H9 (cell line): ENCODE measurements around the gene TTC9. TPM values are rescaled to one million over a fixed set of nuclear protein-coding genes. Genes with fewer than 3 reads are reported as not detected.

ENCODE experiments used
- DNase-seq: peaks from one replicate; pipeline ENCODE4 v3.0.0-alpha.2; 2017
- H2AFZ ChIP-seq: one replicate; pipeline ENCODE4 v1.6.1; 2013; ENCODE audit warnings: mild to moderate bottlenecking, low read length, control low read depth, moderate library complexity
- H2AK5ac ChIP-seq: 2 replicates; pipeline ENCODE4 v1.6.1; 2013; ENCODE audit warnings: low read length, control low read depth, mixed read lengths; ENCODE audit not compliant: insufficient read length
- H2BK120ac ChIP-seq: one replicate; pipeline ENCODE4 v1.6.1; 2013; ENCODE audit warnings: low read depth, mild to moderate bottlenecking, low read length, control low read depth, inconsistent platforms; ENCODE audit not compliant: poor library complexity, severe bottlenecking
- H2BK12ac ChIP-seq: 2 replicates; pipeline ENCODE4 v1.6.1; 2013; ENCODE audit warnings: low read length, control low read depth, mixed read lengths, low read depth; ENCODE audit not compliant: insufficient read length
- H2BK15ac ChIP-seq: 2 replicates; pipeline ENCODE4 v1.6.1; 2013; ENCODE audit warnings: low read depth, low read length, control low read depth
- H2BK20ac ChIP-seq: one replicate; pipeline ENCODE4 v1.6.1; 2013; ENCODE audit warnings: low read depth, mild to moderate bottlenecking, low read length, control low read depth, inconsistent platforms; ENCODE audit not compliant: poor library complexity, severe bottlenecking
- H2BK5ac ChIP-seq: 2 replicates; pipeline ENCODE4 v1.6.1; 2013; ENCODE audit warnings: low read length, control low read depth, mixed read lengths; ENCODE audit not compliant: insufficient read length
- H3K14ac ChIP-seq: 2 replicates; pipeline ENCODE4 v1.6.1; 2013; ENCODE audit warnings: low read length, control low read depth; ENCODE audit not compliant: insufficient read depth
- H3K18ac ChIP-seq: 2 replicates; pipeline ENCODE4 v1.6.1; 2013; ENCODE audit warnings: low read depth, mild to moderate bottlenecking, mixed read lengths, low read length, control low read depth; ENCODE audit not compliant: insufficient read length
- H3K23ac ChIP-seq: 2 replicates; pipeline ENCODE4 v1.6.1; 2013; ENCODE audit warnings: low read length, control low read depth, mixed read lengths, low read depth; ENCODE audit not compliant: insufficient read length
- H3K23me2 ChIP-seq: 2 replicates; pipeline ENCODE4 v1.6.1; 2013; ENCODE audit warnings: low read depth, mild to moderate bottlenecking, mixed read lengths, low read length, control low read depth; ENCODE audit not compliant: insufficient read length, poor library complexity, severe bottlenecking
- H3K27ac ChIP-seq: 2 replicates; pipeline ENCODE4 v1.5.1; 2013; ENCODE audit warnings: low read length, control low read depth, mixed read lengths, low read depth; ENCODE audit not compliant: insufficient read length
- H3K27me3 ChIP-seq: 2 replicates; pipeline ENCODE4 v1.6.1; 2013; ENCODE audit warnings: low read length, control low read depth, inconsistent platforms; ENCODE audit not compliant: insufficient read depth
- H3K4ac ChIP-seq: 2 replicates; pipeline ENCODE4 v1.6.1; 2013; ENCODE audit warnings: low read depth, mild to moderate bottlenecking, control low read depth, inconsistent platforms, low read length, moderate library complexity
- H3K4me1 ChIP-seq: 2 replicates; pipeline ENCODE4 v1.6.1; 2013; ENCODE audit warnings: low read length, control low read depth, inconsistent platforms; ENCODE audit not compliant: insufficient read depth
- H3K4me2 ChIP-seq: 2 replicates; pipeline ENCODE4 v1.6.1; 2013; ENCODE audit warnings: low read length, control low read depth, mixed read lengths; ENCODE audit not compliant: insufficient read length, insufficient read depth
- H3K56ac ChIP-seq: 2 replicates; pipeline ENCODE4 v1.6.1; 2013; ENCODE audit warnings: low read depth, mild to moderate bottlenecking, mixed read lengths, low read length, control low read depth; ENCODE audit not compliant: insufficient read length
- H3K79me1 ChIP-seq: 2 replicates; pipeline ENCODE4 v1.6.1; 2013; ENCODE audit warnings: low read depth, mild to moderate bottlenecking, moderate library complexity, low read length, control low read depth, inconsistent platforms; ENCODE audit not compliant: insufficient read depth, poor library complexity, severe bottlenecking
- H3K79me2 ChIP-seq: 2 replicates; pipeline ENCODE4 v1.6.1; 2013; ENCODE audit warnings: low read length, control low read depth, inconsistent platforms; ENCODE audit not compliant: insufficient read depth
- H3K9ac ChIP-seq: 2 replicates; pipeline ENCODE4 v1.6.1; 2013; ENCODE audit warnings: low read length, control low read depth, mixed read lengths; ENCODE audit not compliant: insufficient read length; ENCODE audit errors: extremely low read depth
- H3K9me3 ChIP-seq: one replicate; pipeline ENCODE4 v1.6.1; 2013; ENCODE audit warnings: low read depth, low read length, inconsistent platforms; ENCODE audit not compliant: control insufficient read depth
- H3T11ph ChIP-seq: one replicate; pipeline ENCODE4 v1.6.1; 2013; ENCODE audit warnings: mild to moderate bottlenecking, low read length, control low read depth, inconsistent platforms
- H4K20me1 ChIP-seq: one replicate; pipeline ENCODE4 v1.6.1; 2013; ENCODE audit not compliant: control insufficient read depth, insufficient read length, insufficient read depth
- H4K5ac ChIP-seq: 2 replicates; pipeline ENCODE4 v1.6.1; 2013; ENCODE audit warnings: low read depth, mild to moderate bottlenecking, mixed read lengths, low read length, control low read depth; ENCODE audit not compliant: insufficient read length
- H4K8ac ChIP-seq: replicated peaks from 2 replicates; pipeline ENCODE4 v1.6.1; 2013; ENCODE audit warnings: low read length, control low read depth, mixed read lengths, low read depth; ENCODE audit not compliant: insufficient read length
- H4K91ac ChIP-seq: 2 replicates; pipeline ENCODE4 v1.6.1; 2013; ENCODE audit warnings: low read depth, mild to moderate bottlenecking, moderate library complexity, mixed read lengths, low read length, control low read depth; ENCODE audit not compliant: insufficient read length
- H3K27ac Mint-ChIP-seq, 3 experiments: 2 replicates in 2 of 3; 3 replicates in 1 of 3; pipeline ENCODE4 v1.8.0; 2020 to 2021; ENCODE audit warnings: mixed read lengths in 3 of 3, mild to moderate bottlenecking in 1 of 3, moderate library complexity in 1 of 3
- H3K27me3 Mint-ChIP-seq: 2 replicates; pipeline ENCODE4 v1.8.0; 2021; ENCODE audit warnings: low read depth, mild to moderate bottlenecking, moderate library complexity, mixed read lengths
- H3K36me3 Mint-ChIP-seq, 3 experiments: 2 replicates in 2 of 3; 3 replicates in 1 of 3; pipeline ENCODE4 v1.8.0; 2020 to 2021; ENCODE audit warnings: low read depth in 3 of 3, mixed read lengths in 3 of 3; ENCODE audit not compliant: insufficient read depth in 1 of 3
- H3K4me1 Mint-ChIP-seq, 2 experiments: 2 replicates each; pipeline ENCODE4 v1.8.0; 2020; ENCODE audit warnings: mixed read lengths in 2 of 2
- H3K4me3 Mint-ChIP-seq, 2 experiments: 2 replicates in 1 of 2; 3 replicates in 1 of 2; pipeline ENCODE4 v1.8.0; 2020 to 2021; ENCODE audit warnings: mild to moderate bottlenecking in 2 of 2, mixed read lengths in 2 of 2, moderate library complexity in 1 of 2
- H3K9me3 Mint-ChIP-seq, 2 experiments: 2 replicates in 1 of 2; 3 replicates in 1 of 2; pipeline ENCODE4 v1.8.0; 2020; ENCODE audit warnings: mild to moderate bottlenecking in 2 of 2, mixed read lengths in 2 of 2, moderate library complexity in 1 of 2
- CTCF ChIP-seq: fragments of 200-600 bp; sonication (generic); conservative IDR thresholded peaks from 3 replicates; pipeline ENCODE4 v1.8.0; 2021; ENCODE audit warnings: antibody characterized with exemption, mild to moderate bottlenecking
- WGBS: extraction: QIAGEN DNeasy Blood & Tissue Kit; methylation state at CpG from one replicate; pipeline ENCODE4 v1.1.7; 2013; ENCODE audit warnings: missing lambda C conversion rate, low lambda C conversion rate, mixed read lengths; ENCODE audit not compliant: insufficient read length; ENCODE audit errors: extremely low coverage; 5-methylcytosine and 5-hydroxymethylcytosine counted together
- total RNA-seq: library from RNA; stranded (reverse); gene quantifications from 2 replicates; pipeline ENCODE4 v1.2.1, GENCODE V29; 2021

TTC9 gene
- total RNA-seq, 1 experiment from 2014 or later, result 17.4 TPM

- H2BK120ac ChIP-seq, result no peak overlapping the region
Observed at GRCh38 chr14:70716483-70716882, 74.8 kb downstream of the TTC9 start.

More at GRCh38 chr14:70716483-70716882, 74.8 kb downstream of the TTC9 start:
- Mint-ChIP-seq H3K36me3 (peaks cover 0 to 5% (median 0%) of the 10 kb centered on the region in 3 experiments; a peak in 1 of 7 replicates), H3K27me3 (no peaks in the 10 kb centered on the region; the same call in 1 of the 2 replicates), H3K4me3 (no peak overlapping the region), H3K27ac (no peak overlapping the region), H3K4me1 (peaks cover 31 to 34% of the 10 kb centered on the region in 2 experiments), H3K9me3 (0 out of 5 replicates have a peak, but pooled peaks cover 0 to 4% of the 10 kb centered on the region in 2 experiments)
- Histone ChIP-seq H4K20me1 (no peaks in the 10 kb centered on the region), H2AK5ac (no peak overlapping the region), H2BK15ac (no peak overlapping the region), H3K18ac (no peak overlapping the region), H2BK5ac (no peak overlapping the region), H2BK12ac (no peak overlapping the region), H3K4me1 (peaks cover 2% of the 10 kb centered on the region), H3K23me2 (no peaks in the 10 kb centered on the region), H3K79me2 (no peaks in the 10 kb centered on the region), H3K23ac (no peak overlapping the region), H2BK20ac (no peak overlapping the region), H3K9ac (no peak overlapping the region), H3K4me2 (no peak overlapping the region), H3K27ac (no peak overlapping the region), H3K14ac (no peak overlapping the region), H3K9me3 (no peaks in the 10 kb centered on the region), H3K79me1 (no peaks in the 10 kb centered on the region), H3K27me3 (no peaks in the 10 kb centered on the region), H3K56ac (no peak overlapping the region), H3T11ph (no peak overlapping the region), H2AFZ (no peak overlapping the region), H4K91ac (no peak overlapping the region), H4K5ac (no peak overlapping the region), H3K4ac (no peak overlapping the region), H4K8ac (no peak overlapping the region)
- no CpG with 5 or more reads among the region's 5 CpGs for WGBS
- no peak for DNase-seq
- TF ChIP-seq CTCF, result no peak
